GM23338 (cell line): ENCODE results near the gene JAZF1.

Source experiments
- CTCF ChIP-seq, 2 experiments: fragments of 200-600 bp in 1 of 2; sonication (generic) in 1 of 2; conservative IDR thresholded peaks; 2 replicates each; pipeline versions ENCODE4 v1.5.1 to v1.6.1; 2016 to 2017; ENCODE audit warnings: antibody characterized with exemption in 2 of 2, low read depth in 2 of 2, mild to moderate bottlenecking in 2 of 2, moderate library complexity in 1 of 2
- EZH2phosphoT487 ChIP-seq: fragments of 200-600 bp; sonication (generic); IDR thresholded peaks from one replicate; pipeline ENCODE4 v1.8.1; 2018; ENCODE audit warnings: antibody characterized with exemption; ENCODE audit not compliant: unreplicated experiment
- POLR2AphosphoS5 ChIP-seq: IDR thresholded peaks from 2 replicates; pipeline ENCODE4 v1.6.1; 2016; ENCODE audit warnings: antibody characterized with exemption, low read depth
- REST ChIP-seq: IDR thresholded peaks from one replicate; pipeline ENCODE4 v1.6.1; 2018; ENCODE audit warnings: antibody characterized with exemption; ENCODE audit not compliant: unreplicated experiment

GRCh38 chr7:28165261-28165660 is 15.3 kb downstream of the JAZF1 start:
- TF ChIP-seq REST (no peak), CTCF (conservative IDR thresholded peaks at IDR 0.05; ENCODE audit: low read depth in 2 of 2) (no peak), POLR2AphosphoS5 (no peak), EZH2phosphoT487 (no peak)
